K562 (cell line): Measurements from ENCODE around the gene FCRL6. TPM values are rescaled to one million over a fixed set of nuclear protein-coding genes. Genes with fewer than 3 reads are reported as not detected.

Experiments used
- EHMT2 ChIP-seq: fragments of 450-650 bp; IDR thresholded peaks from 2 replicates; pipeline ENCODE4 v1.6.1; 2018; ENCODE audit warnings: antibody characterized with exemption
- ETV1 ChIP-seq: fragments of 450-650 bp; conservative IDR thresholded peaks from 2 replicates; pipeline ENCODE4 v1.6.1; 2016; ENCODE audit warnings: missing genetic modification characterization, control low read depth, low read depth, missing compliant biosample characterization
- KLF1 ChIP-seq: fragments of 450-650 bp; IDR thresholded peaks from 2 replicates; pipeline ENCODE4 v1.6.1; 2016; ENCODE audit warnings: missing genetic modification characterization, missing compliant biosample characterization
- MEF2A ChIP-seq: IDR thresholded peaks from 2 replicates; pipeline ENCODE4 v1.6.1; 2011; ENCODE audit warnings: low read depth, mild to moderate bottlenecking, low read length, moderate library complexity; ENCODE audit not compliant: control insufficient read depth
- PCBP1 ChIP-seq: fragments of 200-400 bp; formaldehyde crosslinking; IDR thresholded peaks from 2 replicates; pipeline ENCODE4 v1.6.1; 2018; ENCODE audit warnings: mild to moderate bottlenecking, low read depth, low read length; ENCODE audit not compliant: poor library complexity, severe bottlenecking
- SAFB2 ChIP-seq: fragments of 200-400 bp; formaldehyde crosslinking; IDR thresholded peaks from 2 replicates; pipeline ENCODE4 v1.6.1; 2018; ENCODE audit warnings: borderline replicate concordance, low read length, low read depth, moderate library complexity; ENCODE audit not compliant: severe bottlenecking
- SMAD1 ChIP-seq: fragments of 150-350 bp; IDR thresholded peaks from 2 replicates; pipeline ENCODE4 v1.6.1; 2014; ENCODE audit warnings: low read length, low read depth; ENCODE audit not compliant: partially characterized antibody
- SPI1 ChIP-seq: IDR thresholded peaks from 2 replicates; pipeline ENCODE4 v1.6.1; 2011; ENCODE audit warnings: low read depth, low read length, control low read depth, borderline replicate concordance
- SRSF9 ChIP-seq: fragments of 200-400 bp; formaldehyde crosslinking; IDR thresholded peaks from 2 replicates; pipeline ENCODE4 v1.6.1; 2017; ENCODE audit warnings: low read depth, low read length, borderline replicate concordance
- U2AF1 ChIP-seq: fragments of 200-400 bp; formaldehyde crosslinking; optimal IDR thresholded peaks from 2 replicates; pipeline ENCODE3; 2017; ENCODE audit warnings: mild to moderate bottlenecking, low read depth, low read length, moderate library complexity
- U2AF2 ChIP-seq: fragments of 200-400 bp; formaldehyde crosslinking; optimal IDR thresholded peaks from 2 replicates; pipeline ENCODE3; 2017; ENCODE audit warnings: low read depth, mild to moderate bottlenecking, low read length
- ZNF197 ChIP-seq: fragments of 200-800 bp; sonication (Bioruptor generic); IDR thresholded peaks from 2 replicates; pipeline ENCODE4 v1.6.1; 2016; ENCODE audit warnings: low read depth, missing genetic modification characterization, missing compliant biosample characterization
- polyA plus RNA-seq, 8 experiments: library from polyadenylated mRNA; depleted of rRNA in 4 of 8; stranded (reverse) in 5 of 8; unstranded in 3 of 8; fragments of >200 nt; fragmentation: Nextera tagmentation in 2 of 8; fragmentation: Illumina TruSeq in 1 of 8; extraction: Ambion mirVana in 2 of 8; extraction: Trizol in 1 of 8; gene quantifications; 2 replicates each; pipeline versions ENCODE4 v1.2.1 to v1.2.3, GENCODE V29; 2011 to 2014; ENCODE audit warnings: inconsistent platforms in 1 of 8, missing spikeins in 1 of 8
- total RNA-seq, 7 experiments: library from RNA; depleted of rRNA in 6 of 7; stranded (reverse); fragments of >200 nt in 6 of 7; fragmentation: Illumina TruSeq in 2 of 7; extraction: Trizol in 2 of 7; gene quantifications; 2 replicates each; pipeline versions ENCODE4 v1.2.1 to v1.2.3, GENCODE V29; 2011 to 2021; ENCODE audit warnings: low replicate concordance in 1 of 7
- TF ChIP-seq, protein P1 (sequence below): sonication (generic); formaldehyde crosslinking; IDR thresholded peaks from 2 replicates; pipeline ENCODE4 v1.8.1; 2023; ENCODE audit warnings: mild to moderate bottlenecking, missing genetic modification reagents
- TF ChIP-seq, protein P2 (sequence below): sonication (generic); formaldehyde crosslinking; IDR thresholded peaks from 2 replicates; pipeline ENCODE4 v1.8.0; 2022; ENCODE audit warnings: missing genetic modification reagents, mild to moderate bottlenecking, borderline replicate concordance
- TF ChIP-seq, protein P3 (sequence below): fragments of 450-650 bp; conservative IDR thresholded peaks from 2 replicates; pipeline ENCODE4 v1.6.1; 2016; ENCODE audit warnings: missing genetic modification characterization, low read depth, mild to moderate bottlenecking, missing compliant biosample characterization, moderate library complexity

Gene FCRL6
- total and polyA plus RNA-seq, 9 of the 15 experiments (the other 6 are each of a cell fraction or from before 2014, with no cell fraction given): not detected

DNA sequence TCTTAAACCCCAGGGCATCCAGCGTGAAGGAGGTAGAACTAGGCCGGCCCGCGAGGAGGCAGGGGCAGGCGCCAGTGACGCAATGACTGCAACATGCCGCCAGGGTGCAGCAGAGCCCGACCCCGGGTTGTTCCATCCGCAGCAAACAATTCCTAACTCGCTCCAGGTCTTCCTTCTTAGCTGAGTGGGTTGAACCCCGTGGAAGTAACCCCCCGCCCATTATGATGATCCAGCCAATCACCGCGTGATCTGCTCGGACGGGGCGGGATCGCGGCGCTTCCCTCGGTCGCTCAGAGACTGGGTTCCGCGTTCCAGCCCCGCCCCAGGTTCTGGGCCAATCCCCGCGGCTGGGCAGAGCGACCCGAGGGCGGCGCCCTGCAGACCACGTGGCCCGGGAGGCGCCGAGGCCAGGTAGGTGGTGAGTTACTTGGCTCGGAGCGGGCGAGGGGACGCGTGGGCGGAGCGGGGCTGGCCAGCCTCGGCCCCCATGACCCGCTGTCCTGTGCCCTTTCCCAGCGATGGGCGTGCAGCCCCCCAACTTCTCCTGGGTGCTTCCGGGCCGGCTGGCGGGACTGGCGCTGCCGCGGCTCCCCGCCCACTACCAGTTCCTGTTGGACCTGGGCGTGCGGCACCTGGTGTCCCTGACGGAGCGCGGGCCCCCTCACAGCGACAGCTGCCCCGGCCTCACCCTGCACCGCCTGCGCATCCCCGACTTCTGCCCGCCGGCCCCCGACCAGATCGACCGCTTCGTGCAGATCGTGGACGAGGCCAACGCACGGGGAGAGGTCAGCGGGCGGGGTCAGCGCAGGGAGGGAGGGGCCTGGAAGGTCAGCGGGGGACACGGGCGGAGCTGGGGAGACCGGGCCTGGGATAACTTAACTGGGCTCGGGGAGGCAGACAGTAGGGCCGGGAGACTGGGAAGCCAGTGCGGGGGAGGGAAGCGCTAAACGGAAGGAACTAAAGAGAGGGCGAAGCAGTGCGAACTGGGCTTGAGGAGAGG lies 21.3 kb upstream of the FCRL6 start, which contains the start of gene DUSP23 (continued):
- TF ChIP-seq KLF1 (tag) (peak; percentile 76), ZNF197 (no peak), ETV1 (tag) (peak; percentile 57), PCBP1 (peak; percentile 30), U2AF1 (peak; percentile 38), SMAD1 (no peak), MEF2A (no peak), EHMT2 (no peak), SRSF9 (no peak), U2AF2 (no peak), SAFB2 (no peak), SPI1 (no peak; the same call in 1 of the 2 replicates)
- TF ChIP-seq, protein P1, sequence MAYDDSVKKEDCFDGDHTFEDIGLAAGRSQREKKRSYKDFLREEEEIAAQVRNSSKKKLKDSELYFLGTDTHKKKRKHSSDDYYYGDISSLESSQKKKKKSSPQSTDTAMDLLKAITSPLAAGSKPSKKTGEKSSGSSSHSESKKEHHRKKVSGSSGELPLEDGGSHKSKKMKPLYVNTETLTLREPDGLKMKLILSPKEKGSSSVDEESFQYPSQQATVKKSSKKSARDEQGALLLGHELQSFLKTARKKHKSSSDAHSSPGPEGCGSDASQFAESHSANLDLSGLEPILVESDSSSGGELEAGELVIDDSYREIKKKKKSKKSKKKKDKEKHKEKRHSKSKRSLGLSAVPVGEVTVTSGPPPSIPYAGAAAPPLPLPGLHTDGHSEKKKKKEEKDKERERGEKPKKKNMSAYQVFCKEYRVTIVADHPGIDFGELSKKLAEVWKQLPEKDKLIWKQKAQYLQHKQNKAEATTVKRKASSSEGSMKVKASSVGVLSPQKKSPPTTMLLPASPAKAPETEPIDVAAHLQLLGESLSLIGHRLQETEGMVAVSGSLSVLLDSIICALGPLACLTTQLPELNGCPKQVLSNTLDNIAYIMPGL (CRISPR knock-in tag): no peak; the same call in 1 of the 2 replicates
- TF ChIP-seq, protein P2, sequence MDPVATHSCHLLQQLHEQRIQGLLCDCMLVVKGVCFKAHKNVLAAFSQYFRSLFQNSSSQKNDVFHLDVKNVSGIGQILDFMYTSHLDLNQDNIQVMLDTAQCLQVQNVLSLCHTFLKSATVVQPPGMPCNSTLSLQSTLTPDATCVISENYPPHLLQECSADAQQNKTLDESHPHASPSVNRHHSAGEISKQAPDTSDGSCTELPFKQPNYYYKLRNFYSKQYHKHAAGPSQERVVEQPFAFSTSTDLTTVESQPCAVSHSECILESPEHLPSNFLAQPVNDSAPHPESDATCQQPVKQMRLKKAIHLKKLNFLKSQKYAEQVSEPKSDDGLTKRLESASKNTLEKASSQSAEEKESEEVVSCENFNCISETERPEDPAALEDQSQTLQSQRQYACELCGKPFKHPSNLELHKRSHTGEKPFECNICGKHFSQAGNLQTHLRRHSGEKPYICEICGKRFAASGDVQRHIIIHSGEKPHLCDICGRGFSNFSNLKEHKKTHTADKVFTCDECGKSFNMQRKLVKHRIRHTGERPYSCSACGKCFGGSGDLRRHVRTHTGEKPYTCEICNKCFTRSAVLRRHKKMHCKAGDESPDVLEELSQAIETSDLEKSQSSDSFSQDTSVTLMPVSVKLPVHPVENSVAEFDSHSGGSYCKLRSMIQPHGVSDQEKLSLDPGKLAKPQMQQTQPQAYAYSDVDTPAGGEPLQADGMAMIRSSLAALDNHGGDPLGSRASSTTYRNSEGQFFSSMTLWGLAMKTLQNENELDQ (CRISPR knock-in tag): no peak
- TF ChIP-seq, protein P3, sequence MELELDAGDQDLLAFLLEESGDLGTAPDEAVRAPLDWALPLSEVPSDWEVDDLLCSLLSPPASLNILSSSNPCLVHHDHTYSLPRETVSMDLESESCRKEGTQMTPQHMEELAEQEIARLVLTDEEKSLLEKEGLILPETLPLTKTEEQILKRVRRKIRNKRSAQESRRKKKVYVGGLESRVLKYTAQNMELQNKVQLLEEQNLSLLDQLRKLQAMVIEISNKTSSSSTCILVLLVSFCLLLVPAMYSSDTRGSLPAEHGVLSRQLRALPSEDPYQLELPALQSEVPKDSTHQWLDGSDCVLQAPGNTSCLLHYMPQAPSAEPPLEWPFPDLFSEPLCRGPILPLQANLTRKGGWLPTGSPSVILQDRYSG (tag): no peak
